IMR-90 (cell line): ENCODE results near the gene TENM3. TPM values are rescaled to one million over a fixed set of nuclear protein-coding genes. Genes with fewer than 3 reads are reported as not detected.

Source experiments
- ATAC-seq: fragments of 200-7000 bp; cut with Tn5 transposase; 2 replicates; pipeline ENCODE4 v1.9.1; 2020; ENCODE audit warnings: low read depth, mild to moderate bottlenecking, moderate library complexity
- BruUV-seq: library from RNA; stranded (reverse); fragments of 400-500 nt; replicated peaks from 2 replicates; lab custom pipeline; 2021; lab: Mats Ljungman, UMichigan
- CTCF ChIA-PET: fragments of 300-600 bp; formaldehyde crosslinking; extraction: SDS; loops from one replicate; lab custom pipeline; 2021; ENCODE audit warnings: antibody characterized with exemption; lab: Yijun Ruan, JAX
- POLR2A ChIA-PET: fragments of 300-600 bp; sonication (Branson Sonifier 250); formaldehyde crosslinking; loops from one replicate; lab custom pipeline; 2022; ENCODE audit warnings: antibody characterized with exemption; ENCODE audit not compliant: unreplicated experiment; lab: Charles Lee
- DNase-seq: peaks from one replicate; pipeline ENCODE4 v3.0.0; 2013
- H2AFZ ChIP-seq: replicated peaks from 2 replicates; pipeline ENCODE3; 2013; ENCODE audit warnings: low read length, mild to moderate bottlenecking; ENCODE audit not compliant: poor library complexity
- H2AK5ac ChIP-seq: 2 replicates; pipeline ENCODE4 v1.6.1; 2013; ENCODE audit warnings: low read depth, low read length, inconsistent platforms
- H2AK9ac ChIP-seq: replicated peaks from 2 replicates; pipeline ENCODE3; 2013; ENCODE audit warnings: mild to moderate bottlenecking, low read depth, low read length, moderate library complexity; ENCODE audit not compliant: poor library complexity
- H2BK120ac ChIP-seq: 2 replicates; pipeline ENCODE4 v1.6.1; 2013; ENCODE audit warnings: low read depth, low read length, inconsistent platforms
- H2BK15ac ChIP-seq: 3 replicates; pipeline ENCODE4 v1.6.1; 2013; ENCODE audit warnings: low read depth, low read length, inconsistent platforms
- H2BK20ac ChIP-seq: 2 replicates; pipeline ENCODE4 v1.6.1; 2013; ENCODE audit warnings: low read depth, mild to moderate bottlenecking, inconsistent platforms, low read length, moderate library complexity
- H2BK5ac ChIP-seq: 2 replicates; pipeline ENCODE4 v1.6.1; 2013; ENCODE audit warnings: mild to moderate bottlenecking, low read depth, low read length, inconsistent platforms; ENCODE audit not compliant: poor library complexity, severe bottlenecking
- H3K14ac ChIP-seq: replicated peaks from 2 replicates; pipeline ENCODE4 v1.6.1; 2013; ENCODE audit warnings: low read depth, low read length, inconsistent platforms
- H3K18ac ChIP-seq: 2 replicates; pipeline ENCODE4 v1.6.1; 2013; ENCODE audit warnings: low read depth, low read length, control low read depth
- H3K23ac ChIP-seq: 2 replicates; pipeline ENCODE4 v1.6.1; 2013; ENCODE audit warnings: low read depth, low read length, inconsistent platforms
- H3K27ac ChIP-seq: 2 replicates; pipeline ENCODE4 v1.5.1; 2013; ENCODE audit warnings: mild to moderate bottlenecking, control low read depth, low read length; ENCODE audit not compliant: insufficient read depth
- H3K27me3 ChIP-seq: 2 replicates; pipeline ENCODE4 v1.6.1; 2013; ENCODE audit warnings: low read length; ENCODE audit not compliant: control insufficient read depth, insufficient read depth
- H3K36me3 ChIP-seq: 2 replicates; pipeline ENCODE4 v1.6.1; 2013; ENCODE audit warnings: low read length, mixed read lengths; ENCODE audit not compliant: control insufficient read depth, insufficient read depth
- H3K4ac ChIP-seq: 2 replicates; pipeline ENCODE4 v1.6.1; 2013; ENCODE audit warnings: low read depth, low read length, inconsistent platforms
- H3K4me1 ChIP-seq: 2 replicates; pipeline ENCODE4 v1.6.1; 2013; ENCODE audit warnings: low read length, mixed read lengths; ENCODE audit not compliant: control insufficient read depth, insufficient read depth
- H3K4me2 ChIP-seq: 2 replicates; pipeline ENCODE4 v1.6.1; 2013; ENCODE audit warnings: low read depth, mild to moderate bottlenecking, control low read depth, low read length, moderate library complexity
- H3K4me3 ChIP-seq: 2 replicates; pipeline ENCODE4 v1.5.1; 2013; ENCODE audit warnings: low read depth, mild to moderate bottlenecking, control low read depth, low read length, moderate library complexity; ENCODE audit not compliant: insufficient read depth
- H3K56ac ChIP-seq: 2 replicates; pipeline ENCODE4 v1.6.1; 2013; ENCODE audit warnings: low read length, inconsistent platforms; ENCODE audit not compliant: insufficient read depth; ENCODE audit errors: extremely low read depth
- H3K79me1 ChIP-seq, 2 experiments: 2 replicates each; pipeline ENCODE4 v1.6.1; 2013; ENCODE audit warnings: low read length in 2 of 2, inconsistent platforms in 1 of 2, low read depth in 1 of 2
- H3K9ac ChIP-seq: 2 replicates; pipeline ENCODE4 v1.6.1; 2013; ENCODE audit warnings: low read depth, low read length, control low read depth
- H3K9me1 ChIP-seq: 2 replicates; pipeline ENCODE4 v1.6.1; 2013; ENCODE audit warnings: low read length, inconsistent platforms; ENCODE audit not compliant: insufficient read depth
- H3K9me3 ChIP-seq: 2 replicates; pipeline ENCODE4 v1.6.1; 2013; ENCODE audit warnings: low read length; ENCODE audit not compliant: control insufficient read depth, insufficient read depth
- H4K20me1 ChIP-seq: 2 replicates; pipeline ENCODE4 v1.6.1; 2013; ENCODE audit warnings: low read length, inconsistent platforms; ENCODE audit not compliant: insufficient read depth
- H4K5ac ChIP-seq: 2 replicates; pipeline ENCODE4 v1.6.1; 2013; ENCODE audit warnings: mild to moderate bottlenecking, low read depth, low read length, control low read depth
- H4K8ac ChIP-seq, 2 experiments: 2 replicates each; pipeline ENCODE4 v1.6.1; 2013; ENCODE audit warnings: low read depth in 2 of 2, low read length in 2 of 2, control low read depth in 1 of 2, inconsistent platforms in 1 of 2
- H4K91ac ChIP-seq: 2 replicates; pipeline ENCODE4 v1.6.1; 2013; ENCODE audit warnings: low read depth, low read length, inconsistent platforms; ENCODE audit not compliant: insufficient read depth
- CEBPB ChIP-seq: IDR thresholded peaks from 2 replicates; pipeline ENCODE4 v1.6.1; 2012; ENCODE audit warnings: low read depth, low read length, improper control_type of control experiment
- NFE2L2 ChIP-seq: fragments of 150-350 bp; IDR thresholded peaks from 2 replicates; pipeline ENCODE4 v1.6.1; 2016; ENCODE audit warnings: low read depth, mild to moderate bottlenecking, low read length
- RFX5 ChIP-seq: IDR thresholded peaks from 2 replicates; pipeline ENCODE4 v1.8.0; 2012; ENCODE audit warnings: low read depth, mild to moderate bottlenecking, low read length, moderate library complexity
- WGBS, 2 experiments: methylation state at CpG; one replicate each; pipeline versions ENCODE4 v1.1.5 to v1.1.7; 2013; ENCODE audit warnings: missing lambda C conversion rate in 2 of 2; ENCODE audit not compliant: insufficient read length in 1 of 2; ENCODE audit errors: extremely low coverage in 2 of 2; 5-methylcytosine and 5-hydroxymethylcytosine counted together
- dilution Hi-C: fragments of 300-500 bp; cut with HindIII; formaldehyde crosslinking; loops from one replicate; pipeline ENCODE4 v1.14.3; 2018; ENCODE audit warnings: low sequenced_read_pairs; ENCODE audit not compliant: unreplicated experiment
- in situ Hi-C: fragments of 300-500 bp; cut with MboI; formaldehyde crosslinking; loops from 3 replicates; pipeline ENCODE4 v1.14.3; 2019; ENCODE audit warnings: low sequenced_read_pairs, inconsistent platforms, mixed read lengths
- intact Hi-C: fragments of 100-400 bp; cut with micrococcal nuclease; formaldehyde crosslinking; loops from 2 replicates; pipeline ENCODE4 v1.10.0; 2022
- polyA plus RNA-seq, 3 experiments: library from polyadenylated mRNA; depleted of rRNA; stranded (reverse); fragments of >200 nt; gene quantifications; 2 replicates each; pipeline ENCODE4 v1.2.3, GENCODE V29; 2012; ENCODE audit warnings: low replicate concordance in 1 of 3
- total RNA-seq: library from RNA; depleted of rRNA; stranded (reverse); fragments of >200 nt; gene quantifications from 2 replicates; pipeline ENCODE4 v1.2.3, GENCODE V29; 2012

The TENM3 gene
- total and polyA plus RNA-seq, 2 of the 4 experiments (the other 2 are of a cell fraction), result 29.9 to 173 TPM

GRCh38 chr4:182519528-182519927 is 276.3 kb downstream of the TENM3 start:
- no peak overlapping the region for H2BK15ac ChIP-seq
- H3K14ac ChIP-seq, result no peak overlapping the region
- intact Hi-C loops, result no loop called here
- DNase-seq, result no peak
- H4K91ac ChIP-seq, result no peak overlapping the region
- no peak overlapping the region for H3K9ac ChIP-seq
- no peak overlapping the region for H3K4me2 ChIP-seq
- H3K79me1 ChIP-seq, result no peaks in the 10 kb centered on the region; a peak in 1 of 4 replicates
- no peak overlapping the region for H3K56ac ChIP-seq
- H2BK5ac ChIP-seq, result no peak overlapping the region
- no peaks in the 10 kb centered on the region for H3K9me1 ChIP-seq
- in situ Hi-C loops, result no loop called here
- ChIA-PET CTCF (interaction anchor here (0.9 kb wide), 1 partner anchor 12 kb away, joined by 3 read pairs; no protein-coding TSS in a partner anchor), POLR2A (no interaction called here)
- BruUV-seq, result no TSS peak
- H2AFZ ChIP-seq, result no peak overlapping the region
- H3K4me1 ChIP-seq, result no peaks in the 10 kb centered on the region
- H3K23ac ChIP-seq, result no peak overlapping the region
- no peak overlapping the region for H4K8ac ChIP-seq
- H2BK120ac ChIP-seq, result no peak overlapping the region
- no peak overlapping the region for H2AK5ac ChIP-seq
- H3K36me3 ChIP-seq, result no peaks in the 10 kb centered on the region
- H4K5ac ChIP-seq, result no peak overlapping the region
- no peaks in the 10 kb centered on the region for H3K9me3 ChIP-seq
- dilution Hi-C loops, result no loop called here
- no peak overlapping the region for H3K27ac ChIP-seq
- no peak overlapping the region for H3K4ac ChIP-seq
- no peaks in the 10 kb centered on the region for H4K20me1 ChIP-seq
- WGBS, 2 experiments, result no CpG with 5 or more reads among the region's 2 CpGs
- no peak overlapping the region for H3K4me3 ChIP-seq
- no peak overlapping the region for H2AK9ac ChIP-seq
- ATAC-seq, result no peak
- no peak overlapping the region for H2BK20ac ChIP-seq
- H3K18ac ChIP-seq, result no peak overlapping the region
- no peaks in the 10 kb centered on the region for H3K27me3 ChIP-seq
- TF ChIP-seq RFX5, result no peak
- TF ChIP-seq NFE2L2, result no peak
- peak; percentile 91 for TF ChIP-seq CEBPB
